ENCODE data around the gene ABHD1.

ABHD1 gene

GRCh38 chr2:27121906-27122305, 1.7 kb upstream of the ABHD1 start:
- DNase-seq (ENCODE audit: extremely low read depth, low read depth): no peak
- TF ChIP-seq CTCF (IDR thresholded peaks at IDR 0.05; ENCODE audit: low read depth, low read length): no peak

GRCh38 chr2:27122791-27123190, 824 bp upstream of the ABHD1 start:
- TF ChIP-seq CTCF (IDR thresholded peaks at IDR 0.05; ENCODE audit: low read depth, low read length): no peak
- no peak for DNase-seq (ENCODE audit: extremely low read depth, low read depth)

GRCh38 chr2:27125104-27125503, 1.5 kb downstream of the ABHD1 start:
- DNase-seq (ENCODE audit: extremely low read depth, low read depth): no peak
- TF ChIP-seq CTCF (IDR thresholded peaks at IDR 0.05; ENCODE audit: low read depth, low read length): no peak

GRCh38 chr2:27126252-27126710, 2.7 kb downstream of the ABHD1 start:
- TF ChIP-seq CTCF (IDR thresholded peaks at IDR 0.05; ENCODE audit: low read depth, low read length): no peak
- no peak for DNase-seq (ENCODE audit: extremely low read depth, low read depth)

- TF ChIP-seq CTCF (IDR thresholded peaks at IDR 0.05; ENCODE audit: low read depth, low read length): no peak
- no peak for DNase-seq (ENCODE audit: extremely low read depth, low read depth)
Measured at GRCh38 chr2:27127883-27128667, 4.5 kb downstream of the ABHD1 start.

GRCh38 chr2:27128668-27129571, 5.3 kb downstream of the ABHD1 start:
- DNase-seq (ENCODE audit: extremely low read depth, low read depth): no peak
- TF ChIP-seq CTCF (IDR thresholded peaks at IDR 0.05; ENCODE audit: low read depth, low read length): no peak

- DNase-seq (ENCODE audit: extremely low read depth, low read depth): no peak
- TF ChIP-seq CTCF (IDR thresholded peaks at IDR 0.05; ENCODE audit: low read depth, low read length): no peak
Measured at GRCh38 chr2:27130396-27130795, 6.8 kb downstream of the ABHD1 start.

Data from AG09319 (cell line).